Activated T-cell treated with anti-CD3 and anti-CD28 coated beads, Interleukin-2, amount 50 U/mL, for 24 hours (primary cell): ENCODE data around the gene CENPA.
"Not testable (repeated sequence)": the region's sequence is repeated elsewhere in the genome, so short reads cannot be mapped to it uniquely, and the experiment has no call there.

ENCODE experiments used
- DNase-seq: peaks from one replicate; pipeline ENCODE4 v3.0.0-alpha.2; 2020
- H3K27ac Mint-ChIP-seq: 2 replicates; pipeline ENCODE4 v1.8.0; 2020; ENCODE audit warnings: mild to moderate bottlenecking, mixed read lengths
- H3K27me3 Mint-ChIP-seq: 2 replicates; pipeline ENCODE4 v1.8.0; 2020; ENCODE audit warnings: mixed read lengths
- H3K36me3 Mint-ChIP-seq: 2 replicates; pipeline ENCODE4 v1.8.0; 2020; ENCODE audit warnings: low read depth, mixed read lengths
- H3K4me1 Mint-ChIP-seq: 2 replicates; pipeline ENCODE4 v1.8.0; 2020; ENCODE audit warnings: low read depth, mixed read lengths
- H3K4me3 Mint-ChIP-seq: 2 replicates; pipeline ENCODE4 v1.8.0; 2020; ENCODE audit warnings: mild to moderate bottlenecking, moderate library complexity, mixed read lengths
- H3K9me3 Mint-ChIP-seq: 2 replicates; pipeline ENCODE4 v1.8.0; 2020; ENCODE audit warnings: mixed read lengths

CENPA gene

DNA sequence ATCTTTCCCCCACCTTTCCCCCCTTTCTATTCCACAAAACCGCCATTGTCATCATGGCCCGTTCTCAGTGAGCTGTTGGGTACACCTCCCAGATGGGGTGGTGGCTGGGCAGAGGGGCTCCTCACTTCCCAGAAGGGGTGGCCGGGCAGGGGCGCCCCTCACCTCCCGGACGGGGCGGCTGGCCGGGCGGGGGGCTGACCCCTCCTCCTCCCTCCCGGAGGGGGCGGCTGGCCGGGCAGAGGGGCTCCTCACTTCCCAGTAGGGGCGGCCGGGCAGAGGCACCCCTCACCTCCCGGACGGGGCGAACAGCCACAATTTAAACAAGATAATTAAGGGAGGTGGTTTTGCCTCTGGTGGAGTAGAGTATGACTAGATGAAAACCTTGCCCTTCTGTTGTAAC is 9.3 kb downstream of the CENPA start:
- H3K4me1 Mint-ChIP-seq, H3K27ac Mint-ChIP-seq: not testable (repeated sequence)
- H3K36me3 Mint-ChIP-seq, result peaks cover 46% of the 10 kb centered on the region

GRCh38 chr2:26801328-26801727 is 15.5 kb downstream of the CENPA start:
- H3K9me3 Mint-ChIP-seq, result no peaks in the 10 kb centered on the region
- no peak for DNase-seq
- no peak overlapping the region for H3K27ac Mint-ChIP-seq
- H3K4me3 Mint-ChIP-seq, result no peak overlapping the region
- no peaks in the 10 kb centered on the region for H3K27me3 Mint-ChIP-seq
- no peaks in the 10 kb centered on the region for H3K4me1 Mint-ChIP-seq
- peaks cover 13% of the 10 kb centered on the region for H3K36me3 Mint-ChIP-seq

More for the DNA sequence above, 9.3 kb downstream of the CENPA start:
- H3K9me3 Mint-ChIP-seq, H3K4me3 Mint-ChIP-seq, H3K27me3 Mint-ChIP-seq, DNase-seq: not testable (repeated sequence)

GRCh38 chr2:26801796-26802195 is 15.9 kb downstream of the CENPA start:
- no peaks in the 10 kb centered on the region for H3K9me3 Mint-ChIP-seq
- no peaks in the 10 kb centered on the region for H3K4me1 Mint-ChIP-seq
- H3K36me3 Mint-ChIP-seq, result peaks cover 9% of the 10 kb centered on the region
- no peaks in the 10 kb centered on the region for H3K27me3 Mint-ChIP-seq
- H3K27ac Mint-ChIP-seq, result no peak overlapping the region
- DNase-seq, result no peak
- H3K4me3 Mint-ChIP-seq, result no peak overlapping the region

DNA sequence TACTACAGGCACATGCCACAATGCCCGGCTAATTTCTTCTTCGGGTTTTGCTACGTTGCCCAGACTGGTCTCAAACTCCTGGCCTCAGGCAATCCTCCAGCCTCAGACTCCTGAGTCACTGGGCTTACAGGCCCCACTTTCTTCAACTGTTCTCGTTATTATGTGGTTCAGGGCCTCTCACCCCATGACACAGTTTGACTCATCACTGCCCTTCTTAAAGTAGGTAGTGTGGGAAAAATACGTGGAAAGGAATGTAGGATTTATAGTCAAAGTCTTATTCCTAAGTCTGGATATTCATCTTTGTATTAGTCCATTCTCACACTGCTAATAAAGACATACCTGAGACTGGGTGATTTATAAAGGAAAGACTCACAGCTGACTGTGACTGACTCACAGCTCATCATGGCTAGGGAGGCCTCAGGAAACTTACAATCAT is 19.4 kb downstream of the CENPA start:
- Mint-ChIP-seq H3K36me3 (no peaks in the 10 kb centered on the region), H3K4me1 (peaks cover 12% of the 10 kb centered on the region), H3K27me3 (no peaks in the 10 kb centered on the region), H3K9me3 (no peaks in the 10 kb centered on the region), H3K27ac (no peak overlapping the region), H3K4me3 (no peak overlapping the region)
- DNase-seq, result no peak

DNA sequence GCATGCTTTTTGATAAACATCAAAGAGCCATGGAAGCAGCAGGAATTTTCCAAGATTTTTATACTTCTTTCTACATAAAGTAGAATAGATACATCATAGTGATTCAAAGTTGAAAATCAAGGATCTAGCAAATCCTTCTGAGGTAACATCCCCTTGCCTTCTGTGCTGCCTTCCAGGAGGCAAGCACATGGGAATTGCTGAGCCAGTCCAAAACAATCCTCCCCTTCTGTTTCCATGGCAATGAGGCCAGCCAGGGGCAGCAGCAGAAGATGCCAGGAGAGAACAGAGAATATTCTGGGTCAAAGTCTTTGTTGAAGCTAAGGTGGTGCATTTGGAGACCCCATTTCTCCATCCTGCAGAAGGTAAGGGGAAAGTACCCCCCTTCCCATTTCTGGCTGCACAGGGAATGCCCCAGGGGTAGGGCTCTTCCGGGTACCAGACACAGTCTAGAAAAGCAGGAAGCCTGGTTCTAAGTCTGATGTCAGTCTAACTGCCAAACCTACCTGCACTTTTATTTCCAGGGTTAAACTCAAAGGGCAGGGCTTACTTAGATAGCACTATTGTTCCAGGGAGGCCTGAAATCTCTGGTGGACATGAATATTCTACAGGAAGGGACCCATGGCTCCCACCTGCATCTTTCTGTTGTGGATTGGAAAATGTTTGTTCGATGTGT is 22.1 kb downstream of the CENPA start:
- Mint-ChIP-seq H3K4me3 (no peak overlapping the region), H3K27ac (no peak overlapping the region), H3K9me3 (no peaks in the 10 kb centered on the region)

DNA sequence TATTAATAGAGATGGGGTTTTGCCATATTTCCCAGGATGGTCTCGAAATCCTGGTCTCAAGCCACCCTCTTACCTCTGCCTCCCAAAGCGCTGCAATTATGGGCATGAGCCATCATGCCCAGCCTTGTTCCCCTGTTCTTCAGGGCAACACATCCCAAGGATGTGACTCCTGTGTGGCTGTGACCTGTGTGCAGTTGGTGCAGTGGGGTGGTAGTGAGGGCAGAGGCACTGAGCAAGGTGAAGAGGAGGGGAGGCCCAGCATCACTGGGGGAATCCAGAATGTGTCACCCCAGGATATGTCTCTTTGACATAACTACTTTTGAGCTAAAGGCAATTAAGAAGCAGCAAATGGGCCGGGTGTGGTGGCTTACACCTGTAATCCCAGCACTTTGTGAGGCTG is 23.4 kb downstream of the CENPA start:
- H3K4me3 Mint-ChIP-seq, result no peak overlapping the region
- H3K27ac Mint-ChIP-seq, result peak overlapping the region; percentile 9
- peaks cover 24% of the 10 kb centered on the region for H3K4me1 Mint-ChIP-seq
- no peak for DNase-seq
- H3K36me3 Mint-ChIP-seq, result no peaks in the 10 kb centered on the region
- no peaks in the 10 kb centered on the region for H3K9me3 Mint-ChIP-seq
- H3K27me3 Mint-ChIP-seq, result no peaks in the 10 kb centered on the region

More for the DNA sequence above, 22.1 kb downstream of the CENPA start:
- no peak for DNase-seq
- Mint-ChIP-seq H3K27me3 (no peaks in the 10 kb centered on the region), H3K36me3 (no peaks in the 10 kb centered on the region), H3K4me1 (peaks cover 24% of the 10 kb centered on the region)

GRCh38 chr2:26809876-26810577 is 24.2 kb downstream of the CENPA start:
- H3K36me3 Mint-ChIP-seq, result no peaks in the 10 kb centered on the region
- no peak for DNase-seq
- no peak overlapping the region for H3K27ac Mint-ChIP-seq
- peaks cover 24% of the 10 kb centered on the region for H3K4me1 Mint-ChIP-seq
- no peak overlapping the region for H3K4me3 Mint-ChIP-seq
- H3K9me3 Mint-ChIP-seq, result no peaks in the 10 kb centered on the region
- peaks cover 2% of the 10 kb centered on the region for H3K27me3 Mint-ChIP-seq

- Mint-ChIP-seq H3K27ac (no peak overlapping the region), H3K9me3 (no peaks in the 10 kb centered on the region)
These were observed 25.4 kb downstream of the CENPA start for GRCh38 chr2:26811261-26811660.

DNA sequence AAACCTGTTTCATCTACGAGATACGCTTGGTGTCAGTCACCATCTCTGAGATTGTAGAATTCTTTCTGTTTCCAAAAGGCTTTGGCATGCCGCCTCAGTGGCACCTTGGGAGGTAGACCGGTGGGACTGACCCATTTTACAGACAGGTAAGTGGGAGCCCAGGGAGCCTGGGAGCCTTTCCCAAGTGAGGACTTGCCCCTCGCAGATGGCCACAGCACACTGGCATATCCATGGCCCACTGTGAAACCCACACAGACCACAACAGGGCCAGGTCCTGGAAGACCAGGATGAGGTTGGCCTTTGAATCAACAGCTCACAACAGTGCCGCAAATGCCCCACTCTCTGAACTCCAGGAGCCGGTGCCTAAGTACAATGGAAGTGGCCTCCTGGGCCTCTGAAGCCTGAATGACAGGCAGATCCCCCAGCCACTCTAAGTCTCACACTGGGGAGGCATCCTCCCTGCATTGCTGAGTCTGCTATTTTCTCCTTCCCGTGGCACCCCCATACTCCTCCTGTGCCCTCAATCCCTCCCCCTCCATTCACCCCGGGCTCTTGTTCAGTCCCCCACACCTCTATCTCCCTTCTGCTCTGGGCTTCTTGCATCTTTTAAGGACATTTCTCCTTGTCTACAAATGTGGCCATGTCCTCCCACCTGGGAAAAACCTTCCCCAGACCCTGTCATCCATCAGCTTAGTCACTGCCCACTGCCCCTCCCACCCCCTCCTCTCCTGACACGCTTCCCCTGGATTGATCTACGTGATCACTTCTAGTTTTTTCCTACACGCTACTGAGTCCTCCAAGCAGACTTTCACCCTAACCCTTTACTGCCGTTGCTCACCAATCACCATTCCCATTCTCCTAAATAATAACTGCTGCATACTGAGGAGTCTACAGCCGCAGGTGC is 26.2 kb downstream of the CENPA start:
- H3K27me3 Mint-ChIP-seq, result peaks cover 11% of the 10 kb centered on the region
- no peak overlapping the region for H3K4me3 Mint-ChIP-seq
- H3K27ac Mint-ChIP-seq, result no peak overlapping the region
- H3K9me3 Mint-ChIP-seq, result no peaks in the 10 kb centered on the region
- no peaks in the 10 kb centered on the region for H3K36me3 Mint-ChIP-seq
- DNase-seq, result no peak
- peaks cover 26% of the 10 kb centered on the region for H3K4me1 Mint-ChIP-seq

More at GRCh38 chr2:26811261-26811660, 25.4 kb downstream of the CENPA start:
- DNase-seq, result no peak
- peaks cover 26% of the 10 kb centered on the region for H3K4me1 Mint-ChIP-seq
- peaks cover 6% of the 10 kb centered on the region for H3K27me3 Mint-ChIP-seq
- H3K36me3 Mint-ChIP-seq, result no peaks in the 10 kb centered on the region
- H3K4me3 Mint-ChIP-seq, result no peak overlapping the region

DNA sequence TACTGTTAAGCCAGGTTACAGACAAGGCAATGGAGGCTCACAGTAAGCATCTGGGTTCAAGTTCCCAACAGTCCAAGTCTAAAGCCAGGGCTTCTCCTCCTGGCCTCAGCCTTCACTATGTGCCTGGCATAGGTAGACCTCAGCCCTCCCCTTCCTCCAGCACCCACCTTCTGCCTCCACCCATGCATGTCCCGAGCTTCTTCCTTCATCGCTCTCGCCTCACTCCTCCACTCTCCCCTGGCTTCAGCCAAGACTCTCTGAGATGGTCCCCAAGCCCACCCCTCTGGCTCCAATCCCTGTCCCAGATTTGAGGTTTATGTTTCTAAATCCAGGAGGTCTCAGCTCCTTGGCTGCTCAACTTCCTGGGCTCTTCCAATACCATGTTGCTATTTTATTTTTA is 26.9 kb downstream of the CENPA start:
- Mint-ChIP-seq H3K27ac (no peak overlapping the region), H3K27me3 (peaks cover 11% of the 10 kb centered on the region)

GRCh38 chr2:26814072-26814765 is 28.4 kb downstream of the CENPA start:
- Mint-ChIP-seq H3K4me1 (peaks cover 21% of the 10 kb centered on the region), H3K27me3 (peaks cover 11% of the 10 kb centered on the region)
- not testable (repeated sequence) for H3K9me3 Mint-ChIP-seq, H3K27ac Mint-ChIP-seq, DNase-seq, H3K4me3 Mint-ChIP-seq, H3K36me3 Mint-ChIP-seq

More for the DNA sequence above, 26.9 kb downstream of the CENPA start:
- H3K36me3 Mint-ChIP-seq, result no peaks in the 10 kb centered on the region
- peaks cover 26% of the 10 kb centered on the region for H3K4me1 Mint-ChIP-seq
- DNase-seq, result no peak
- no peak overlapping the region for H3K4me3 Mint-ChIP-seq
- no peaks in the 10 kb centered on the region for H3K9me3 Mint-ChIP-seq

- no peaks in the 10 kb centered on the region for H3K36me3 Mint-ChIP-seq
- no peaks in the 10 kb centered on the region for H3K9me3 Mint-ChIP-seq
- H3K27ac Mint-ChIP-seq, result no peak overlapping the region
- peaks cover 11% of the 10 kb centered on the region for H3K27me3 Mint-ChIP-seq
- H3K4me3 Mint-ChIP-seq, result no peak overlapping the region
- H3K4me1 Mint-ChIP-seq, result peaks cover 1% of the 10 kb centered on the region
- no peak for DNase-seq
These were observed 31.0 kb downstream of the CENPA start for GRCh38 chr2:26816893-26817292.

- DNase-seq, result no peak
- Mint-ChIP-seq H3K27me3 (peaks cover 11% of the 10 kb centered on the region), H3K27ac (no peak overlapping the region), H3K36me3 (no peaks in the 10 kb centered on the region), H3K4me1 (peaks cover 1% of the 10 kb centered on the region), H3K4me3 (no peak overlapping the region), H3K9me3 (no peaks in the 10 kb centered on the region)
These were observed 32.4 kb downstream of the CENPA start for GRCh38 chr2:26818255-26818654.

DNA sequence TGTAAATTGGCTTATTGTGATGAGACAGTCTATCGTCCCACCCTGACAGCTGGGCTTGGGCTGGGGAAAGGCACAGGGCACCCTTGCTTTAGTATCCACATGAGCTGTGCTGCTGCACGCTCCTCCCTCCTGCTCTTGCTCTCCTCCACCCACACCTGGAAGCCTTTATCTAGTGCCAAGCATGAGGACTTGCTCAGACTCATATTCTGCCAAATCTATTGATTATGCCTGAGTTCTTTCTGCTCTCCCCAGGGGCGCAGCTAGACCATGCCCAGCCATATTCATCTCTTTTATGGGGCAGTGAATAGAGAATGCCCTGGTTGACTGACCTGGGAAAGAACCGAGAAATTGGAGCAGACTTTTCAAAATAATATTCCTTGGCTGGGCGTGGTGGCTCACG is 33.1 kb downstream of the CENPA start:
- DNase-seq, result no peak
- Mint-ChIP-seq H3K27me3 (peaks cover 11% of the 10 kb centered on the region), H3K4me1 (peaks cover 1% of the 10 kb centered on the region), H3K27ac (no peak overlapping the region), H3K36me3 (no peaks in the 10 kb centered on the region), H3K4me3 (no peak overlapping the region), H3K9me3 (no peaks in the 10 kb centered on the region)
